Erythroblast (primary cell): Measurements from ENCODE around the gene PRKRIP1.
"Not testable (repeated sequence)": the region's sequence is repeated elsewhere in the genome, so short reads cannot be mapped to it uniquely, and the experiment has no call there.

Experiments used
- GATA1 ChIP-seq: IDR thresholded peaks from 2 replicates; pipeline ENCODE4 v1.6.1; 2011; ENCODE audit warnings: low read depth, mild to moderate bottlenecking, control low read depth, low read length, moderate library complexity
- POLR2A ChIP-seq: IDR thresholded peaks from 2 replicates; pipeline ENCODE4 v1.6.1; 2011; ENCODE audit warnings: mild to moderate bottlenecking, low read length

DNA sequence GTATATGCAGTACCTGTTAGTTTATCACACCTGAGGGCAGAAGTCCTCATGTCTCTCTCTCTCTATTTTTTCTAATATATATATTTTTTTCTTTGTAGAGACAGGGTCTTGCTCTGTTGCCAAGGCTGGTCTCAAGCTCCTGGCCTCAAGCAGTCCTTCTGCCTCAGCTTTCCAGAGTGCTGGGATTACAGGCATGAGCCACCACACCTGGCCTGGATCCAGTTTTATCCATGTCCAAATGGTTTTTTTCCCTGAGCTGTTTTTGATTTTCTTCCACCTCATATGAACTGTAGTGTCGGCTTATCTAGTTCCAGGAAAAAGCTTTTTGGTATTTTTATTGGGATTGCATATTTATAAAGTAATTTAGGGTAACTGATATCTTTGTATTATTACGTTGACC, 23.4 kb upstream of the PRKRIP1 start:
- TF ChIP-seq POLR2A, GATA1: not testable (repeated sequence)
